Type B pancreatic cell (in vitro differentiated cells): ENCODE results near the gene GFOD1. TPM values are rescaled to one million over a fixed set of nuclear protein-coding genes. Genes with fewer than 3 reads are reported as not detected.

Experiments
- DNase-seq: peaks from one replicate; pipeline ENCODE4 v3.0.0; 2021; ENCODE audit warnings: mixed read lengths; ENCODE audit not compliant: unreplicated experiment; ENCODE audit errors: extremely low spot score
- H3K27ac Mint-ChIP-seq: 2 replicates; pipeline ENCODE4 v1.8.0; 2021; ENCODE audit warnings: mild to moderate bottlenecking, mixed read lengths
- H3K27me3 Mint-ChIP-seq: 2 replicates; pipeline ENCODE4 v1.8.0; 2021; ENCODE audit warnings: mixed read lengths
- H3K36me3 Mint-ChIP-seq: 2 replicates; pipeline ENCODE4 v1.8.0; 2021; ENCODE audit warnings: mixed read lengths
- H3K4me1 Mint-ChIP-seq: one replicate; pipeline ENCODE4 v1.8.0; 2021; ENCODE audit warnings: mixed read lengths; ENCODE audit not compliant: unreplicated experiment
- H3K4me3 Mint-ChIP-seq: 2 replicates; pipeline ENCODE4 v1.8.0; 2021; ENCODE audit warnings: mild to moderate bottlenecking, mixed read lengths
- H3K9me3 Mint-ChIP-seq: 2 replicates; pipeline ENCODE4 v1.8.0; 2021; ENCODE audit warnings: mixed read lengths
- CTCF ChIP-seq: fragments of 200-600 bp; sonication (generic); conservative IDR thresholded peaks from 2 replicates; pipeline ENCODE4 v1.5.0; 2021; ENCODE audit warnings: antibody characterized with exemption, mild to moderate bottlenecking
- total RNA-seq: library from RNA; stranded (reverse); gene quantifications from 2 replicates; pipeline ENCODE4 v1.2.1, GENCODE V29; 2021; ENCODE audit warnings: low replicate concordance

Gene GFOD1
- total RNA-seq, 1 donor from 2014 or later = 4.8 TPM

GRCh38 chr6:13500264-13500663 lies 12.9 kb upstream of the GFOD1 start:
- no peaks in the 10 kb centered on the region for H3K36me3 Mint-ChIP-seq
- no peak for TF ChIP-seq CTCF
- no peaks in the 10 kb centered on the region for H3K9me3 Mint-ChIP-seq
- peaks cover 3% of the 10 kb centered on the region for H3K4me1 Mint-ChIP-seq
- H3K27me3 Mint-ChIP-seq = no peaks in the 10 kb centered on the region
- no peak for DNase-seq
- H3K4me3 Mint-ChIP-seq = no peak overlapping the region
- H3K27ac Mint-ChIP-seq = no peak overlapping the region

GRCh38 chr6:13496513-13497190 lies 9.3 kb upstream of the GFOD1 start:
- no peak for TF ChIP-seq CTCF
- no peaks in the 10 kb centered on the region for H3K27me3 Mint-ChIP-seq
- no peak overlapping the region for H3K4me3 Mint-ChIP-seq
- DNase-seq = no peak
- H3K4me1 Mint-ChIP-seq = peaks cover 5% of the 10 kb centered on the region
- H3K27ac Mint-ChIP-seq = no peak overlapping the region
- H3K36me3 Mint-ChIP-seq = no peaks in the 10 kb centered on the region
- no peaks in the 10 kb centered on the region for H3K9me3 Mint-ChIP-seq

- no peak overlapping the region for H3K27ac Mint-ChIP-seq
- H3K36me3 Mint-ChIP-seq = no peaks in the 10 kb centered on the region
- no peak for TF ChIP-seq CTCF
- H3K27me3 Mint-ChIP-seq = no peaks in the 10 kb centered on the region
- no peak overlapping the region for H3K4me3 Mint-ChIP-seq
- H3K4me1 Mint-ChIP-seq = peaks cover 13% of the 10 kb centered on the region
- no peak for DNase-seq
- H3K9me3 Mint-ChIP-seq = no peaks in the 10 kb centered on the region
Observed at GRCh38 chr6:13495818-13496217, 8.4 kb upstream of the GFOD1 start.

GRCh38 chr6:13495112-13495776 lies 7.8 kb upstream of the GFOD1 start:
- Mint-ChIP-seq H3K27me3 (no peaks in the 10 kb centered on the region), H3K36me3 (no peaks in the 10 kb centered on the region), H3K4me3 (no peak overlapping the region), H3K4me1 (peaks cover 13% of the 10 kb centered on the region), H3K9me3 (no peaks in the 10 kb centered on the region), H3K27ac (no peak overlapping the region)
- no peak for TF ChIP-seq CTCF
- no peak for DNase-seq

- Mint-ChIP-seq H3K36me3 (no peaks in the 10 kb centered on the region), H3K27ac (no peak overlapping the region), H3K4me1 (peaks cover 13% of the 10 kb centered on the region), H3K9me3 (no peaks in the 10 kb centered on the region), H3K27me3 (no peaks in the 10 kb centered on the region), H3K4me3 (no peak overlapping the region)
- no peak for DNase-seq
- TF ChIP-seq CTCF = no peak
Observed at GRCh38 chr6:13494137-13494536, 6.7 kb upstream of the GFOD1 start.
